HG02884 (cell line): ENCODE data around the gene CT45A2.
"Not testable (repeated sequence)": the region's sequence is repeated elsewhere in the genome, so short reads cannot be mapped to it uniquely, and the experiment has no call there.

Experiments
- ATAC-seq: cut with Tn5 transposase; IDR thresholded peaks from one replicate; pipeline ENCODE4 v1.9.1; 2021; ENCODE audit warnings: mild to moderate bottlenecking, moderate library complexity; ENCODE audit not compliant: unreplicated experiment

CT45A2 gene, protein sequence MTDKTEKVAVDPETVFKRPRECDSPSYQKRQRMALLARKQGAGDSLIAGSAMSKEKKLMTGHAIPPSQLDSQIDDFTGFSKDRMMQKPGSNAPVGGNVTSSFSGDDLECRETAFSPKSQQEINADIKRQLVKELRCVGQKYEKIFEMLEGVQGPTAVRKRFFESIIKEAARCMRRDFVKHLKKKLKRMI

DNA sequence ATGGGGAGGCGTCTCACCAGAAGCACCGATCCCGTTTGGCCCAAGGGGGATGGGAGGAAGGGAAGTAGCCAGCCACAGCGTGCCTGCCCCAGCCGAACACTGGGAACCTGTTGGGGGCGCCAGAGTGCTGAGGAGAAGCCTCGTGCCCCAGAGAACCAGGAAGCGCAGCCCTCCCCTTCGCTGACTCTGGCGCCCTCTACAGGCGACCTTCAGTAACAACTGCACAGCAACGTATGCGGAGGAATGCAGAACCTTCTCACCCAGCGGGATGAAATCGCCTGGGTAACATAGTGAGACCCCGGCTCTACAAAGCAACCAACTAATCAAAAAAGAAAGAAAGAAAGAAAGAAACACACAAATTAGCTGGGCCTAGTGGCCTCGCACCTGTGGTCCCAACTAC, at the start of gene CT45A2:
TSS of gene CT45A2 (minus strand) at position 101 of the 400 bp plus-strand sequence. CDS start 3,747 bp downstream, outside the sequence.
- not testable (repeated sequence) for ATAC-seq

DNA sequence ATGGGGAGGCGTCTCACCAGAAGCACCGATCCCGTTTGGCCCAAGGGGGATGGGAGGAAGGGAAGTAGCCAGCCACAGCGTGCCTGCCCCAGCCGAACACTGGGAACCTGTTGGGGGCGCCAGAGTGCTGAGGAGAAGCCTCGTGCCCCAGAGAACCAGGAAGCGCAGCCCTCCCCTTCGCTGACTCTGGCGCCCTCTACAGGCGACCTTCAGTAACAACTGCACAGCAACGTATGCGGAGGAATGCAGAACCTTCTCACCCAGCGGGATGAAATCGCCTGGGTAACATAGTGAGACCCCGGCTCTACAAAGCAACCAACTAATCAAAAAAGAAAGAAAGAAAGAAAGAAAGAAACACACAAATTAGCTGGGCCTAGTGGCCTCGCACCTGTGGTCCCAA, 34.6 kb upstream of the CT45A2 start, which contains the start of gene CT45A8:
TSS of gene CT45A8 (minus strand) at position 101 of the 400 bp plus-strand sequence. CDS start 3,755 bp downstream, outside the sequence.
- not testable (repeated sequence) for ATAC-seq

DNA sequence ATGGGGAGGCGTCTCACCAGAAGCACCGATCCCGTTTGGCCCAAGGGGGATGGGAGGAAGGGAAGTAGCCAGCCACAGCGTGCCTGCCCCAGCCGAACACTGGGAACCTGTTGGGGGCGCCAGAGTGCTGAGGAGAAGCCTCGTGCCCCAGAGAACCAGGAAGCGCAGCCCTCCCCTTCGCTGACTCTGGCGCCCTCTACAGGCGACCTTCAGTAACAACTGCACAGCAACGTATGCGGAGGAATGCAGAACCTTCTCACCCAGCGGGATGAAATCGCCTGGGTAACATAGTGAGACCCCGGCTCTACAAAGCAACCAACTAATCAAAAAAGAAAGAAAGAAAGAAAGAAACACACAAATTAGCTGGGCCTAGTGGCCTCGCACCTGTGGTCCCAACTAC, 17.4 kb upstream of the CT45A2 start, which contains the start of gene CT45A7:
TSS of gene CT45A7 (minus strand) at position 101 of the 400 bp plus-strand sequence. CDS start 3,747 bp downstream, outside the sequence.
- ATAC-seq, result not testable (repeated sequence)

DNA sequence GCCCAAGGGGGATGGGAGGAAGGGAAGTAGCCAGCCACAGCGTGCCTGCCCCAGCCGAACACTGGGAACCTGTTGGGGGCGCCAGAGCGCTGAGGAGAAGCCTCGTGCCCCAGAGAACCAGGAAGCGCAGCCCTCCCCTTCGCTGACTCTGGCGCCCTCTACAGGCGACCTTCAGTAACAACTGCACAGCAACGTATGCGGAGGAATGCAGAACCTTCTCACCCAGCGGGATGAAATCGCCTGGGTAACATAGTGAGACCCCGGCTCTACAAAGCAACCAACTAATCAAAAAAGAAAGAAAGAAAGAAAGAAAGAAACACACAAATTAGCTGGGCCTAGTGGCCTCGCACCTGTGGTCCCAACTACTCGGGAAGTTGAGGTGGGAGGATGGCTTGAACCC, 17.1 kb downstream of the CT45A2 start, which contains the start of gene CT45A6:
TSS of gene CT45A6 (minus strand) at position 101 of the 400 bp plus-strand sequence. CDS start 3,794 bp downstream, outside the sequence.
- not testable (repeated sequence) for ATAC-seq

DNA sequence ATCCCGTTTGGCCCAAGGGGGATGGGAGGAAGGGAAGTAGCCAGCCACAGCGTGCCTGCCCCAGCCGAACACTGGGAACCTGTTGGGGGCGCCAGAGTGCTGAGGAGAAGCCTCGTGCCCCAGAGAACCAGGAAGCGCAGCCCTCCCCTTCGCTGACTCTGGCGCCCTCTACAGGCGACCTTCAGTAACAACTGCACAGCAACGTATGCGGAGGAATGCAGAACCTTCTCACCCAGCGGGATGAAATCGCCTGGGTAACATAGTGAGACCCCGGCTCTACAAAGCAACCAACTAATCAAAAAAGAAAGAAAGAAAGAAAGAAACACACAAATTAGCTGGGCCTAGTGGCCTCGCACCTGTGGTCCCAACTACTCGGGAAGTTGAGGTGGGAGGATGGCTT, 34.4 kb downstream of the CT45A2 start, which contains the start of gene CT45A5:
TSS of gene CT45A5 (minus strand) at position 101 of the 400 bp plus-strand sequence. CDS start 3,774 bp downstream, outside the sequence.
- not testable (repeated sequence) for ATAC-seq

DNA sequence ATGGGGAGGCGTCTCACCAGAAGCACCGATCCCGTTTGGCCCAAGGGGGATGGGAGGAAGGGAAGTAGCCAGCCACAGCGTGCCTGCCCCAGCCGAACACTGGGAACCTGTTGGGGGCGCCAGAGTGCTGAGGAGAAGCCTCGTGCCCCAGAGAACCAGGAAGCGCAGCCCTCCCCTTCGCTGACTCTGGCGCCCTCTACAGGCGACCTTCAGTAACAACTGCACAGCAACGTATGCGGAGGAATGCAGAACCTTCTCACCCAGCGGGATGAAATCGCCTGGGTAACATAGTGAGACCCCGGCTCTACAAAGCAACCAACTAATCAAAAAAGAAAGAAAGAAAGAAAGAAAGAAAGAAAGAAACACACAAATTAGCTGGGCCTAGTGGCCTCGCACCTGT, 51.7 kb downstream of the CT45A2 start, which contains the start of gene CT45A3:
TSS of gene CT45A3 (minus strand) at position 101 of the 400 bp plus-strand sequence. CDS start 3,747 bp downstream, outside the sequence.
- ATAC-seq, result not testable (repeated sequence)
